Measurements from ENCODE around the gene PRKAA1.
"Not testable (repeated sequence)": the region's sequence is repeated elsewhere in the genome, so short reads cannot be mapped to it uniquely, and the experiment has no call there.

PRKAA1 gene

DNA sequence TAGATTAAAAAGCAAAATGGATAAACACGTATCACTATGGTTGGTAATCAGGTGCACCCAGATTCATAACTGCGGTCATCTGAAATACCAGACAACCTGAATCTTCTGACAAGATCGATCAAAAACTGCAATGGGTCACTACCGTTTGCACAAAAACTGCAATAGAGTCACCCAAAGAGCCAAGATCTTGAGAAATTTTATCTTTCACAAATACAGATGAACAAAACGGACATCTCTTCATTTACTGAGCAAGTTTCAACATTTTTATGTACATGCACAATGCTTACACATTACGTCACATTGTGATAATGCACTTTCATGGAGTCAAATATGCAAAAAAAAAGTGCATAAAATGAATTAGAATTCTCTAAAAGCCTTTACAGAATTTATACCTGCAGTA is 18.6 kb downstream of the PRKAA1 start:
- DNase-seq = no peak

DNA sequence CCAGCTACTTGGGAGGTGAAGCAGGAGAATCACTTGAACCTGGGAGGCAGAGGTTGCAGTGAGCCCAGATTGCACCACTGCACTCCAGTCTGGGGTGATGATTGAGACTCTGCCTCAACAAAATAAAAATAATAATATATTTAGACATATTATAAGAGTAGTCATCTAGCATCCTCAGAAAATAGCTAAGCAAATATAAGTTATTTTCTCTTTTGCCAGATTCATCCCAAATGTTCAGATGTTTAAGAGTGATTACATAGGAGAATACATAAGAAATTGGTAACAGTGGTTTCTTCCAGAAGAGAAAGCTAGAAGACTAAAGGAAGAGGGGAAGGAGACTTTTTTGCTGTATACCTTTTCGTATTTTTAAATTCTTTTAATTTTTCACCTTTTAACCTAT is 20.0 kb downstream of the PRKAA1 start:
- DNase-seq = no peak

DNA sequence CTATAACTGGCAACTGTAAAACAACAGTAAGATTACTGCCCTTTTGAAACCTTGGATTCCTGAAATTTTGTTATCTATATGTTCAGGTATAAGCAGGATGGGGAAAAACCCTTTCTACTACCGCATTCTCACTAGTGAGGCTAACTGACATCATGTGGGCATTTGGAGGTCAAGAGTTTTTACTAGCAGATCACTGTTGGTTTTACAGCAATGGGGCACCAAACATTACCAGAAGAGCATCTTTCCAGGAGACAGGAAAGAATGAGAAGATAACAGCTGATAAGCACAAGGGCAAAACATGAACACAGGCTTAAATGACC is 21.6 kb downstream of the PRKAA1 start:
- DNase-seq = no peak

DNA sequence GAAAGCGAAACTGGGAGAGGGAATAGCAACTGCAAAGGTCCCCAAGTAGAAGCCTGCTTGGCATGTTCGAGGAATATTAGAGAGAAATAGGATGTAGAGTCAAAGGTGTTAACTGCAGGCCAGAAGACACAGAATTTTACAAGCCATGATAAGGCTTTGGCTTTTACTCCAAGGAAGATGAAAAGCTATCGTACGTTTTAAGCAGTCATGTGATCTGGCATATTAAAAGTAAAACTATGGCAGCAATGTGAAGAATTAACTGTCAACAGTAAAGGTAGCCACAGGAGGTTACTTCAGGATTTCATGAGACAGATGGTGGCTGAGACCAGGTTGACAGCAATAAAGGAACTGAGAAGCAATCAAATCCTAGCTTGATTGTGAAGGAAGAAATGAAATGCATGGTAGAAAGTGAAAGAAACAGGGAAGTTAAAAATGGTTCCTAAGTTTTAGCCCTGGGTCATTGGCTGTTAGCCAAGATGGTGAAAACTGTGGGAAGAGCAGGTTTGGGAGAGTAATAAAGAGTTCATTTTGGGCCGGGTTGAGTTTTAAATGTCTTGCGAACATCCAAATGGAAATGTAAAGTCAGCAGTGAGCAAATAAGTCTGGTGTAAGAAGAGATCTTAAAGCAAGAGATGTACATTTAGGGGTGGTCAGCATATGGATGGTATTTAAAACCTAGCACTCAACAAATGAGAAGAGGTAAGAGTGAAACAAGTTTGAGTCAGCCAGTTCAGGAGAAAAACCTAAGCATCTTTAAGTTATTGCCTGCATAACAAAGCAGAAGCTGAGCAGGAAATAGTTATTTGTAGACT is 22.1 kb downstream of the PRKAA1 start:
- DNase-seq = no peak

DNA sequence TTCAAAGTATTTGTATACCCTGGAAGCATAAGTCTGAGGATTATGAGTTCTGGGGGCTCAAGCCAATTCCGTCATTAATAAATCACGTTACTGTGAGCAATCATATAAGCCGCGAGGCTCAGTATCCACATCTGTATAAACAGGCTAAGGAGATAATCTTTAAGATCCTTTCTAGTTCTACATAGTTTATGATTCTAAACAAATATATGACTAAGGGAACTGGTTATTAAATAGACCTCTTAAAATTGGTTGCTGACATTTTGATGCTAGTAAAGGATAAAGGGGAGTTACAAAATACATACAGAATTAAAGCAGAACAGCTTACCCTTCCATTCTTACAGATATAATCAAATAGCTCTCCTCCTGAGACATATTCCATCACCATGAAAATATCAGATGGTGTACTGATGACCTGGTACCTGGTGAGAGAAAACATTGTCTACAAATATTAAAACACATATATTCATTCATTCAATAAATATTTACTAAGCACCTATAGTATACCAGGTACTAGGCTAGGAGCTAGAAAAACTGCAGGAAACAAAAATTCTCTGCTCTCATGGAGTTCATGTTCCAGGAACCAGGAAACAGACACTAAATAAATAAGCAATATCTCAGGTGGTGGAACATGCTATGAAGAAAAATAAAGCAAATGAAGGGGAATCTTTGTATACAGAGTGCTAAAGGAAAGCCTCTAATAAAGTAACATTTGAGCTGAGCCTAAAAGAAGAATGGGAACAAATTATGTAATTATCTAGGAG is 22.9 kb downstream of the PRKAA1 start:
- no peak for DNase-seq

DNA sequence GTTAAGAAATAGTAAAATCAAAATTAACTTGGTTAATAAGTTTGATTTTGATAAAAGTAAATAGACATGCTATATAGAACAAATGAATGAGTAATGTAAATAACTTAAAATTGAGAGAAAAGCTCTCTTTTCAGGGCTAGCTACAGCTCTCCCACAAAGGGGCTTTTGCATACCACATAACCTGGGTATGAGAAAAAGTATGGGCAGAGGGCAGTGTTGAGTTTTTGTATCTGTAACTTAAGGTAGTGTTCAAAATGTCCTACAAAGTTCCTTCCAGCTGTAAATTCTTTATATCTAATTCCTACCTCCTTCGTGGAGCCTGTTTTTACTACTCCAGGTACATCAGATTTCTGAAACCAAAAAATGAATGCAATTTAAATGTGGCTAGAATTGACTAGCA is 23.6 kb downstream of the PRKAA1 start:
- DNase-seq = no peak

DNA sequence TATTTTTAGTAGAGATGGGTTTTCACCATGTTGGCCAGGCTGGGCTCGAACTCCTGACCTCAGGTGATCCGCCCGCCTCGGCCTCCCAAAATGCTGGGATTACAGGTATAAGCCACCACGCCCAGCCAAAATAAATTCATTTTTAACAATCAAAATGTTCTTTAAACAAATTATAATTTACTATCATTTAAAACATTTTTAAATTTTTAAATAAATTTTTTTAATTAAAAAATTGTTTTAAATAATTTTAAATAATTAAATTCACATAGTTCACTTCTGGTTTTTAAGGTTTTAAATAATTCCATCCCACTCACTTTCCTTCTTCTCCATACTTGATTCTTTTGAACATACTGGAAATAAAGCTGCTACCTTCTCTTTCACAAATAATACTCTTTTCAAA is 27.4 kb downstream of the PRKAA1 start:
- no peak for DNase-seq

DNA sequence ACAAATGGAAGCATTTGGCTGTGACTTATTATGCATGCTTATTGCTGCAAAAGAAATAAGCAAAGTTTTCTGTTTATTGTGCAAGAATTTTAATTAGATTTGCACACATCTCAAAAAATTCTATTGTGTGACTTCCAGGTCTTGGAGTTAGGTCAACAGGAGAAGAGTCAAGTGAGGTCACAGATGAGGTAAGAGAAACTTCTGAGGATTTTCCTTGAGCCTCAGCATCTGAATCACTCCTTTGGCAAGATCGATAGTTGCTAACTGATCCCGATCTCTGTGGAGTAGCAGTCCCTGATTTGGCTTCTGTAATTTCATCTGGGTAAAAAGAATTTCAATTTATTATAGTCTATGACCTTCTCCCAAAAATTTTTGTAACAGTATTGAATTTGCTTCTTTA is 35.5 kb downstream of the PRKAA1 start:
- no peak for DNase-seq

DNA sequence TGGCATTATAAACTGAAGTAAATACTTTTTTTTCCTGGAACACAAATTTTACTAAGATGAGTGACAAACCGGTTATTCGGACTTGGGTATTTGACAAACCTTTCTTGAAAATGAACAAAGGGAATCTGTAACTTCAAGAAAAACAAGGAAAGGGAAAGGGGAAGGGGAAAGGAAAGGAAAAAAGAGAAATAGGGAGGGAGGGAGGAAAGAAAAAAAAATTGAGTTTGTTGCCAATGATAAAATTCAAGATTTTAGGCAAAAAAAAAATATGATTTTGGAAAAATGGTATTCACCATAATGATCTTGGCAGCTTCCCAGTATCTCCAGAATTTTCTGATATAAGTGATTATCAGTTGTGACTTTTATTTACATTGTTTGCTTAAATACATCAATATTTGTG is 40.8 kb downstream of the PRKAA1 start:
- DNase-seq = no peak

DNA sequence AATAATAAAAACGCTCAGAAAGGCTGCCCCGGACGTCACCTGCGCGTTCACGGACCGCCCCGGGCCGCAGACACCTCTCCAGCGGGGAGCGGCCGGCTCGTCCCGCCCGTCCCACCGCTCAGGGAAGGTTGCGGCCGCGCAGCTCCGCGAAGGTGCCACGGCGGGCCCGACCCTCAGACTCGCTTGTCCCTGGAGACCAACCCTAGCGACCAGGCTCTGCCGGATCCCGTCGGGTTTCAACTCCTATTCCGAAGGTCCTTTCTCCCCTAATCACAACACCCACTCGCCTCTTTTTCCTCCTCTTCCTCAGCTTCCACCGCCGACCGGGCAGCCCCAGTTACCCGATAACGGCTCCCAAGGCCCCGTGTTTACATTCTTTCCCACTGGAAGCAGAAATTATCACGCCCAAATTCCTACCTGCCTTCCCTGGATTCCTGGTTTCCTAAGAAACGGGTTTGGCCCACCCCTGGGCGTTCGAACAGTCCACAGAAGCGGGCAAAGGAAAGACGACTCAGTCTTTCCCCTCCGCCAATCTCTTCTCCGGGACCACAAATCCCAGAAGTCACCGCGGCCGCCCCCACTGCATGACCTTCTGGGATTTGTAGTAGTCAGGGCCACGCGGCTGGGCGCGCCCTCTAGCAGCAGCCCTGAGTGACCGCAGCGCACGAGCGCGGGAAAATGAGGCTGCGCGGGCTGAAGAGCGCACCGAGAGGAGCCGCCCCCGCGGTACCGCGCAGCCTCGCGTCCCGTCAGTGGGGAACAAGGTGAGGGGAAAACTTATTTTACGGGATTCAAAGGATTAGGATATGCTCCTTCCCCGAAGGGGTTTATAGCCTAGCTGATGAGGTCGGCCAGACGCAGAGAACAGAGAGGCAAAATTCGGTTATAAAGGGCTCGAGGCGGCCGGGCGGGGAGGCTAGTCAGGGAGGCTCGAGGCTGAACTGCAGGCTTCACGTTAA is 42.5 kb downstream of the PRKAA1 start, which contains the start of gene TTC33:
Gene TTC33 (minus strand): TSS at position 555 of the 959 bp plus-strand sequence. CDS start 8,943 bp downstream, outside the sequence.
- DNase-seq = peak; percentile 94

DNA sequence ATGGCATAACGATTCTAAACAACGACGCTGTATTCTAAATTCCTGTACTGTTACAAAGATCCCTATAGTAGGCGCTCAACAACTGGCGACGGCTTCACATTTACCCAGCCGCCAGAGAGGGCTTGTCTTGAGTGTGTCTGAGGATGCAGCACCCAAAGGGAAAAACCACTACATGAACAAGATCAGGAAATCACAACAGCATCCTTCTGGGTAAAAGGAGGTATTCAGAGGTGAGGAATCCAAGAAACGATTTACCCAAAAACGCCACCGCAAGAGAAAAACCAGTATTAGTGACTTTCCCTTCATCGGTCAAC is 43.1 kb downstream of the PRKAA1 start:
- DNase-seq = peak; percentile 78

DNA sequence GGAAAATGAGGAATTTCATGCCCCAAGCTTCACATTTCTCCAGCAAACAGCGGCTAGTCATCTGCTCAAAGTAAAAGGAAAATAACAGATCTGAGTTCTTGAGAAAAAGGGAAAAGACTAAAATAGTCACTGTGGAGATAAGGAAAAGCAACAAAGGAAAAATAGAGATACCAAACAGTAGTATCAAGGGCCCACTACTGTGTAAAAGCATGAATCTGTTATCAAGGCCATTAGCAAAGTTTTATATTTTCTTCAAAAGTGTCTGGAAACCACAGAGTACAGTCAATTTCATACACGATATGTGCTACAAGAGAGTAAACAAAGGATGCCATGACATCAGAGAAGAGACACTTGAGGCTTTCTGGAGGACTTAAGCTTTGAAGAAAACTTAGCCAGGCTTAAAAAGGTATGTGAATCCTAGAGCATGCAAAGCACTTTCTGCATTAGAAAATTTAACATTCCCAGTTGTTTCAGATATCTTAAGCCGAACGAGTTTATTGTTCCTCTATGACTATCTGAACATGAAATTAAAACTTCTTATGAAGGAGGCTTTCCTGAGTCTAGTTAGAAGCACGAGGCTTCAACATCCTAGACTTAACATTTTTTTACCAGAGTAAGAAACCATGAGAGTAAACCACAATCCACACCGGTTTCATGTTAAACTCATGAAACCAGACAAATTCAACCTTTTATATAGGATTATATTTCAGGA is 43.6 kb downstream of the PRKAA1 start:
- no peak for DNase-seq

DNA sequence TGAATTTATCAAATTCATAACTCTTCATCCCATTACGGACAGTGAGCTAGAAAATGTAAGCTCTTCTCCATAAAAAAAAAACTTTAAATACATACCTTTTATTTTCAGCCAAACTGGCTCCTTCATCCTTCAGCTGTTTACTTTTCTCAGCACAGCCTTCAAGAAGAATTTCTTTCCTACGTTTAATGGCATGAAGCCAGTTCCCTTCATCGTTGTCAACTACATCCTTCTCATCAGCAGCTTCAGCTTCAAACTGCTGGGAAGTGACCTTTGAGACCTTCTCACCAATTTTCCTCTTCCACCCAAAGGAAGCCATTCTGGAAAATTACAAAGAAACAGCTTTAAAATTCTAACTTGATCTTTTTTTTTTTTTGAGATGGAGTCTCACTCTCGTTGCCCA is 51.5 kb downstream of the PRKAA1 start:
- DNase-seq = no peak

DNA sequence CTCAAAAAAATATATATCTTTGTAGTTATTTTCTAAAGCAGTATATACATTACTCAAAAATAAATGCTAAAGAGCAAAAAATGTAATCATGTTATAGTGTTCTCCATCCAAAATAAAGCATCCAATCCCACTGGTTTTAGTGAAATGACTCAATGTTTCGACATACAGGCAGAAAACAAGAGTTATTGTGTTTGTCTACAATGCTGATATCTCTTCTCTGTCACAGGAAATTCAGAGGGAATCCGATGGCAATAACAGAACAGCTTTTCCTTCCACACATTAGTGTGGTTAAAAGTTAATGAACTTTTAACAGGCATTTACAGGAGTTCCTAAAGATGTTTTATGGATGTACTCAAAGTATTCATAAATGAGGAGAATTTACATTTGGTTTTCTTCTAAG is 54.4 kb downstream of the PRKAA1 start:
- no peak for DNase-seq

DNA sequence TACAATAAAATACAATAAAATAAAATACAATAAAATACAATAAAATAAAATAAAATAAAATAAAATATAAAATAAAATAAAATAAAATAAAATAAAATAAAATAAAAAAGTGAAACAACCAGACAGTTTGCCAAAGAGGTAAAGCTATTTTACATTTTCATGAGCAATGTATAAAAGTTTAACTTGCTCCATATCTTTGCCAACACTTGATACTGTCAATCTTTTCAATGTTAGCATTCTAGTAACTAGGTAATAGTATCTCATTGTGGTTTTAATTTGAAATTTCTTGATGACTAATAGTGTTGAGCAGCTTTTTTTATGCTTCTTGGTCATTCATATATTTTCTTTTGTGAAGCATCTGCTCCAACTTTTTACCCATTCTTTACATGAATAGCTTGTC is 59.7 kb downstream of the PRKAA1 start:
- DNase-seq = peak; percentile 5

DNA sequence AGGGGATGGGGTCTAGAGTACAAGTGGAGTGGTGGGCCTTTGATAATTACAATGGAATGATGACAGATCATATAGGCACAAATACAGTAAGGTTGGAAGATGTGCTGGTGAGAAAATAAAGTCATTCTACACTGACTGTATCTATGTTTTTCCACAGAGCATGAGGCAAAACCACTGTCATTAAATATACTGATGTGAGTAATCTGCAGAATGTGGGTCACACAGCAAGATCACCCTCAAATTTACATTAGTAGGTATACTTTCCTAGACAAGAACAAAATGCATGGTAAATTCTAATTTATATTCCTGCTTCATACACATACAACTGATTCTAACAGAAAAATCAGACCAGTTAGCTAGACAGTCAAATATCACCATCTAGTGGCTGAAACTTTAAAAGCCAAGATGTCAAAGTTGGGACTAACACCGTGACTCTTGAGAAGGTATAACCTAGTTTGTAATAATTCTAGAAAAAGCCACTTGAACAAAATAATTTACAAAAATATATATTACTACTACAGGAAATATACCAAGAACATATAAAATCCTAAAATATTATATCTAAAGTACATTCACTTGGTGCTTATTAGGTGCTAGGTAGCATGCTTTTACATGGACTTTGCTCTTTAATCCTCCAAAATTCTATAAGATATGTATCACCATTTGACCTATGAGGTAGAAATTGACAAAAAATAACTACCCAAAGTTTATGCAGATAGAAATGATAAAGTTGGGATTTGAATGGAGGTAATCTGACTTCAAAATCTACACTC is 61.9 kb downstream of the PRKAA1 start:
- DNase-seq = peak; percentile 61

DNA sequence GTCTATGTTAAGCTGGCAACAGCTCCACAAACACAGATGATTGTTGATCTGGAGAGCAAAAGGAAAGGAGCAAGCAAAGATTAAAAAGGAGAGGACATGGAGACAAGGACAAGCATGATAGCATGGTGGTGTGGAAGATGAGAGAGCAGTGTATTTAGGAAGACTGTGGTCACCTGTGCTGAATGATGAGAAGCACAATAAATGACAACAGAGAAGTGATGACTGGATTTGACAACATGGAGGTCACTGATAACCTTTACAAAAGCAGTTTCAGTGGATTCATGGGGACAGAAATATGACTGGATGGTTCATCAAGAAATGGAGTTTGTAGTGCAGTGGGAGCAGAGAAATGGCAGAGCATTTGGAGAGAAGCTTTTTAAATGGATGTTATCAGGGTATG is 62.6 kb downstream of the PRKAA1 start:
- DNase-seq = no peak

DNA sequence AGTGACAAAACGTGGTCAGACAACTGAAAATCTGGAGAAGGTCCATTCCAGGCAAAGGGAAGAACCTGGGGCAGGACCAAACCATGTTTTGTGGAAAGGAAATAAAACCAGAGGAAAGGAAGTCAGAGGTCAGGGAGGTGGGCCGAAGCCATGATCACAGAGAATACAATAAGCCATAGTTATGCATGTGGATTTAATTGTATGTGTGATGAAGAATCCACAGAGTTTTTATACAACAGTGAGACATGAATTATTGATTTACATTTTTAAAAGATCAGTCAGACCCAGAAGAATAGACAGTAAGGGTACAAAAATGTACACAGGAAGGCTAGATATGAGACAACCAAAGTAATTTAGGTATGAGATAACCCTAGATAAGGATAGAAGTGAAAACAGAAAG is 63.2 kb downstream of the PRKAA1 start:
- peak; percentile 64 for DNase-seq

DNA sequence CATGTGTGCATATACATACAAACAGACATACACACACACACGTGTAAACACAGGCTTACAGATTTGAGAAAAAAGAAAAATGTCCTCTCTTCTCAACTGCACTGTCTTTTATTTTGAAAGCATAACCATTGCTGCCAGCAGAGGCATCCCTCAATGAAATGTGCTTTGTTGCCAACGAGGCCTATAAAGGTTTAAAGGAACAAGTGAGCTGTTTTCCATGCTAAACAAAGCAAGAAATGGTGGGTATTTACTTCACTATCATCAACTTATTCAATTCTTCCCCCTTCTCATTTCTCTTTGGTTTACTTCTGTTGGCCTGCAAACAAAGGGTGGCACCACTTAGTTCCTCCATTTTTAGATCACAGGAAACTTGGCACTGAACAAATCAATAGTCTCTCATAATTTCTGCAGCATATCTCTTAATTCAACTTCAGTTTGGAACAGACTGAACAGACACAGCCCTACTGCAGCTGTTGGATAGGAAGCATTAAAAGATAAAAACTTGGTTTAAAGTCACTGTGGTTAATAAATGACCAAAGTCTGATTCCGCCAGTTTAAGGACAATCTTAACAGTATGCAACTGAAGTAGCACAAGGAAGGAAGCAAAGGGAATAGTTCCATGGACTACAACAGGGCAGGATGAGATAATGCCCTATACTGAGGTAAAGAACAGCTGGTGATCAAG is 64.2 kb downstream of the PRKAA1 start:
- DNase-seq = no peak

DNA sequence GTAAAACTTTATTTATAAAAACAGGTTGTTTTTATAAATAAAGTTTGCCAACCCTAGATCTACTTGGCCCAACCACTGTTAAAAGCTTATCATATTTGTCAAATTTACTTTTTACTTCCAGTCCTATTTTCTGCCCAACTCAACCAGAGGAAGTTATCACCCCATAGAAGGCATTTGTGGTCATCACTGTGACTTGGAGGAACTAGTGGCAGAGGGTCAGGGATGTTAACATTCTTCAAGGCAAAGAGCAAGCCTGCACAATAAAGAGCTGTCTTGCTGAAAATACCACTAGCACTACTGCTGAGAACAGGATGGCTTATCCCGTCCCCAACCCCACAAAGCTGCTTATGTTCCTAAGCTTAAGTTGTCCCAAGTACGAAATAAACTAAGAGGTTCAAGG is 64.7 kb downstream of the PRKAA1 start:
- no peak for DNase-seq

DNA sequence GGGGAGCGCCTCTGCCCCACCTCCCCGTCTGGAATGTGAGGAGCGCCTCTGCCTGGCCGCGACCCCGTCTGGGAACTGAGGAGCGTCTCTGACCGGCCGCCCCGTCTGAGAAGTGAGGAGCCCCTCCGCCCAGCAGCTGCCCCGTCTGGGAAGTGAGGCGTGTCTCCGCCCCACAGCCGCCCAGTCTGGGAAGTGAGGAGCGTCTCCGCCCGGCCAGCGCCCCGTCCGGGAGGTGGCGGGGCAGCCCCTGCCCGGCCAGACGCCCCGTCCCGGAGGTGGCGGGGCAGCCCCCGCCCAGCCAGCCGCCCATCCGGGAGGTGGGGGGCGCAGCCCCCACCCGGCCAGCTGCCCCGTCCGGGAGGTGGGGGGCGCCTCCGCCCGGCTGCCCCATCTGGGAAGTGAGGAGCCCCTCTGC is 75.7 kb downstream of the PRKAA1 start:
- not testable (repeated sequence) for DNase-seq

Data from fibroblast of skin of abdomen (primary cell).